GM19099 (cell line): ENCODE measurements around the gene PLAAT2.

ENCODE experiments used
- POLR2A ChIP-seq: IDR thresholded peaks from 3 replicates; pipeline ENCODE4 v1.6.1; 2011; ENCODE audit warnings: low read depth; ENCODE audit not compliant: insufficient read length; ENCODE audit errors: extremely low read depth

PLAAT2 gene

GRCh38 chr11:63507511-63507910 lies 55.7 kb downstream of the PLAAT2 start:
- TF ChIP-seq POLR2A: no peak

DNA sequence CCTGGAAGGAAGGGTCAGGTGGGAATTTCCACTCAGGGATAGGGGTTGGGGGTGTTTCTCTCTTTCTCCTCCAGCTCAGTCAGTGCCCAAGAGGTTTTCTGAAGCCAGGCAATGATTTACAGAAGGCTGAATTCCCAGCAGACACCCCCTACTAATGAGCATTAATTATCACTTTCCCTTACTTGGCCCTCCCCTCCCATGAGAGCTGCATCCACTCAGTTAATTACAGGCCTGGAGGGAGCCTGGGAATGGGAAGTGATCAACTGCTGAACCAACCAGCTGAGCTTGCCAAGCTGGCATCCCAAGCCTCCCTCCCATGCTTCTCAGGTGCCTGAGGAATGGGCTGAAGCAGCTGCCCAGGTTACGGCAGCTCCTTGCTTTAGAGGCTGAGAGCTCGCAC lies 56.3 kb downstream of the PLAAT2 start:
- TF ChIP-seq POLR2A: no peak

- TF ChIP-seq POLR2A: no peak
Measured at GRCh38 chr11:63505857-63506528, 57.2 kb downstream of the PLAAT2 start, which contains the start of gene LGALS12. Gene LGALS12 (plus strand): TSS chr11:63506084. CDS start chr11:63506459, 375 bp downstream.

- TF ChIP-seq POLR2A: no peak
Measured at GRCh38 chr11:63504933-63505586, 58.1 kb downstream of the PLAAT2 start.

DNA sequence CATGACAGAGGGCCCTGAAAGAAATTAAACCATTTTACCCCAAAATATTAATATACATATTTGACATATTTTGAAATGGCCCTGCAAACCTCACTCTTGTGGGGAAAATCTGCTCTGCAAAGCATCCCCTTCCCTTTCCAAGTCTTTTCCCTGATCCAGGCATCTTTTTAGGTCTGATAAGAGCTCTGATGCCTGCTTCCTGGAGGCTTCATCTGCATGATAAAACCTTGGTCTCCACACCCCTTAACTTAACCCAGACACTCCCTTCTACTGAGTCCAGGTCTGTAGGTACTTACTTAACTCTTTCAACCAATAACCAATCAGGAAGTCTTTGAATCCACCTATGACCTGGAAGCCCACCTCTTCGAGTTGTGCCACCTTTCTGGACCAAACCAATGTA lies 59.1 kb downstream of the PLAAT2 start:
- TF ChIP-seq POLR2A: no peak

- TF ChIP-seq POLR2A: no peak
Measured at GRCh38 chr11:63503492-63503891, 59.7 kb downstream of the PLAAT2 start.
